Activated naive CD4-positive, alpha-beta T cell treated with anti-CD3 and anti-CD28 coated beads, Interleukin-2, amount 50 U/mL, for 16 hours (primary cell): Measurements from ENCODE around the gene LPIN1.

Experiments used
- DNase-seq: peaks from one replicate; pipeline ENCODE4 v3.0.0-alpha.2; 2020

LPIN1 gene

DNA sequence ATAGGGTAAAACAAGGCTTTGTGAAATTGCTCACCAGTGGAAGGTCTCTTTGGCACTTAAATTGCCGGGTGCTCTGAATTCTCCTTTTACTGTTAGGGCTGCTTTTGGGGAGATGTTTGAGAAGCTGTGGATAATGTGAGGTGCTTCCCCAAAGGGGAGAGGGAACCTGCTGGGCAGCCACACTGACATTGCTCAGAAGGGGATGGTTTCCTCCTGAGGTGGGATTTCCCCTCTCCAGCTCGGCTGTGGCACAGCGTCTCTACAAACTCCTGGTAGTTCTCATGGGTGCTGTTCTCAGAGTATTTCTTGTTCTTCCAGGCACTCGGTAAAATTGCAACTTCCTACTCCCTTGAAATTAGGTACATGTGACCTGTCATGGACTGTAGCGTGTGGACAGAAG, 124.2 kb downstream of the LPIN1 start:
- DNase-seq, result no peak

DNA sequence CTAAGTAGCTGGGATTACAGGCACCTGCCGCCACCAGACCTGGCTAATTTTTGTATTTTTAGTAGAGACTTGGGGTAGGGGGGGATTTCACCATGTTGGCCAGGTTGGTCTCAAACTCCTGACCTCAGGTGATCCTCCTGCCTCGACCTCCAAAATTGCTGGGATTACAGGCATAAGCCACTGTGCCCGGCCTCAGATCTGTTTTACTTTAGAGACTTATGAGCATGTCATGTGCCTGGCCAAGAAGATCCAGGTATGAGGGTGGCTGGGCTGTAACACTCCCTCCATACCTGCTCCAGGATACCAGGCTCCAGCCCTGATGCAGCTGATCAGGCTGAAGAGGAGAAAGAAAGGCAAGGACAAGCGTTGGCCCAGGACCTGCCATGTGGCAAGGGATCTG, 125.0 kb downstream of the LPIN1 start:
- no peak for DNase-seq

DNA sequence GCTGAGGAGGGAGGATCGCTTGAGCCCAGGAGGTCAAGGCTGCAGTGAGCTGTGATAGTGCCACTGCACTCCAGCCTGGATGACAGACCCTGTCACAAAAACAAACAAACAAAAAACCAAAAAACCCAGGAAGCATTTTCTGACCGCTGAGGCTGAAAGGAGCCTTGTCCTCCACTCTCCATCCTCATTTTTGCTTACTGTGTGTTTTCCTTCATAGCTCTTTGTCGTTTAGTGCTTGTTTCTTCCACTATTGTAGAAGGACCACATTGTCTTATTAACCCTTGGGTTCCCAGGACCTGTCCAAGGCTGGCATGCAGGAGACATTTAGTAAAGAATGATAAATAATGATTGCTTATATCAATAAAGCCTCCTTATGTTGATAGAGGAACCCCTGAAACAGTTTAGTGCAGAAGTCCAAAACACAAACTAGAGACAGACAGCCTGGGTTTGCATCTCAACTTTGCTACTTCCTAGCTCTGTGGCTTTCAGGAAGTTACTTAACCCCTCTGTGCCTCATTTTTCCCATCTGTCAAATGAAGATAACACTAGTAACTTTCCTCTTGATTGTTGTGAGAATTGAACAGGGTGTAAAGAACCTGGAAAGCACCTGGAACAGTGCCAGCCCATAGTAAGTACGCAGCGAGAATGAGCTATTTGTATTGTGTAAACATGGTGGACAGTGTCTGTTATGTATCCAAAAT, 126.0 kb downstream of the LPIN1 start:
- DNase-seq, result no peak

DNA sequence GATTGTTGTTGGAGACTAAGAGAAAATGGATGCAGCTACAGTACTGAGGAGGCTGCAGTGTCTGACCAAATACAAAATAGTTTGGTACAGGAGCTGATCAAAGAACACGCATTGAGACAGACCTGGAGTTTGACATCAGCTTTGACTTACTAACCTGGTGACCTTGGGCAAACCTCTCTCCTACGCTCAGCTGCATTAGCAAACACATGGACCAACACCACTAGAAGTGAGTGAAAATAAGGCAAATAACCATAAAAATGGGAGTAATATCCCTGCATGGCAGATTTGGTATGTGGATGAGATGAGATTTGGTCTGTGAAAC, 126.5 kb downstream of the LPIN1 start:
- no peak for DNase-seq

DNA sequence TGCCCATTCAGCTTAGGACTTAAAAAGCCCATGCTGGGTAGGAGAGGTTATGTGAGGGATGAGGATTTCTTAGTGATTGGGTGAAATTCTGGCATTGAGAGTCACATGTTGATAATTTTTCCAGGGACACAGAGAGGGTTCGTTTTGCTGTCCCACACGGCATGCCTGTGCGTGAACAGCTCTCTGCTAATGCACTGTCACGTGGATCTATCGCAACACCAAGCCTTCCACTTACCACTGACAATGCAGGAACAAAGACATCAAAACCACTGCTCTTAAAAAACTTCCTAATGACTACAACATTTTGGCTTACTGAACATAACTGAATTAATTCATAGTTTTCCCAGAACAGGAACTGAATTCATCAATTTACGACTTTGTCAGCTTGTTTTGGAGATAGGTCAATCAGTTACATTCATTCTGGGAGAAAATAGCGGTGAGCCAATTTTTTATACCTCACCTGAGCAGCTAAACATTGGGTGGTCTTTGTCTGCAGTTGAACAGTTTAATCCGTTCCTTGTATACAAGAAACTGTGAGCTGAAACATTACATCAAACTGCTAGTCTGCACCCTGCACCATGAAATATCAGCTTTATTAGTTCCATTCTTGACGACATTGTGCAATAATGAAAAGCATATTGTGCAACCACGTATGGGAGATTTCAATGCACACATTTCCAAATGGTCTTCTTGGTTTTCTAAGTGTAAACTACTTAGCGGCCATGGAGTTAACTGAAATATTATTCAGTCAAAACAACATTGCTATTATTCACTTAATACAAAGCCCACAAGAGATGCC, 127.1 kb downstream of the LPIN1 start:
- no peak for DNase-seq

DNA sequence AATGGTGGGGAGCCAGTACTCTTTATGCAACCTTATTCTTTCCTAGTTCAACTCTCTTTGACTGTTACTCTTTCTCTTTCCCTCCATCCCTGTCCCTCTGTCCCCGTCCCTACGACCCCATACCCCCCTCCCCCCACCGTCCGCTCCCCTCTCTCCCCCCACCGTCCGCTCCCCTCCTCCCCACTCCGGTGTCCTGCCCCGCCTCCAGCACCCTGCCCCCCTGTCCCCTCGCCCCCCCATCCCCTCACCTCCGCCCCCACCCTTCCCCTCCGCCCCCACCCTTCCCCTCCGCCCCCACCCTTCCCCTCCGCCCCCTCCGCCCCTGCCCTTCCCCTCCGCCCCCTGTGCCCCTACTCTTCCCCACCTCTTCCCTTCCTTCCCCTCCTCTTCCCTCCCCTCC, 128.4 kb downstream of the LPIN1 start:
- DNase-seq, result no peak

DNA sequence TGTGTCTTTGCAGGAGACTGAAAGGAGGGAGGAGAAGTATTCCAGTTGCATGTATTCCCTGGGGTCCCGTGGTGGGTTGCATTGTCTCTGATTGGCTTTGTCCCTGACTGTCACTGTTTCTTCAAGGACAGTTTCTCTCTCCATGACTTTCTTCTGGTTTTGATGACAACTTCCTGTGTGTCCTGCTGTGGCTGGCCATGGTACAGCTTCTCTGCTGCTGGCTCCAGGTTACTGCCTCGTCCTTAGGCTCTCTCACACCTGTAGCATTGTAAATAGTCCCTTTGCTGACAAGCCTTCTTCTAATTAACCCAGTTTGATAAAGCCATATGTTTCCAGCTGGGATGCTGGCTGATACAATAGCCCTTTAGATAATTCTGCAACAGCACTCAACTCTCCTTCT, 129.0 kb downstream of the LPIN1 start:
- DNase-seq, result no peak

DNA sequence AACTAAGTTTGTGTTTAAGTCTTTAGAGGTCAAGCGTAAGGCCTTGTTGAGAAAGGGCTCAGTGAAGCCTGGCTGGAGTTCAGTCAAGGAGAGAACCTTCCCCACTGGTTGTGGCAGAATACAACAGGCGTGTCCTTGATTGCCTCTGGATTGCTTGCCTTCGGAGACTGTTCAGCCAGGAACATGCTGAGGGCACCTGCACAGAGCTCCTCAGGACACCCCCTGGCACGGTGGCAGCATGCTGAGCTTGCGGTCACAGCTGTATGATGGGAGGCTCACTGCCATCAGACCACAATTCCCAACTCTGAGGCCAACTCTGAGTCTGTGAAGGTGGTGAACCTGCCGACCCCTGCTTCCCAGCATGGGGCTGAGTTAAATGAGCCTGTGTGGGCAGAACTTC, 130.0 kb downstream of the LPIN1 start:
- no peak for DNase-seq

DNA sequence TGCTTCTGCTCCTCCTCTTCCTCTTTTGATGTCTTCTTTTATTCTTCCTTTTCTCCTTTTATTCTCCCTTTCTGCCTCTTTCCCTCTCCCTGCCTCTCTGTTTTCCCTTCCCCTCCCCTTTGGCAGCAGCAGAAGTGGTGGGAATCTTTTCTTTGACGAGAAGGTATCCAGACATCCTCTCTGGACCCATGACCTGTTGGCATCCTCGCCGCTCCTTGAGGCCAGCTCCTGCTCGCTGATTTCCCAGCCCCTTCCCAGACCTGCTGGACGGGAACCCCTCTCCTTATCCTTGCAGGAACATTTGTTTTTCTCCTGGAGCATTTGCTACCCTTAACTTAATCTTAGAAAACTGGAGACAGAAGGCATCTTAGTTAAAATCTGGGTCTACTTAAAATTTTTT, 130.5 kb downstream of the LPIN1 start:
- no peak for DNase-seq
